ENCODE data around the gene SYCP2.

SYCP2 gene

GRCh38 chr20:59940129-59940955, 6.9 kb upstream of the SYCP2 start, which contains the start of the genes FAM217B and PPP1R3D:
Gene FAM217B, plus strand, starts transcription at chr20:59940389. Its CDS starts 3,555 bp downstream, at chr20:59943944.
Gene PPP1R3D, minus strand, starts transcription at chr20:59940305. Its CDS starts 374 bp downstream, at chr20:59939931.
- peak; percentile 84 for DNase-seq

GRCh38 chr20:59939879-59940128, 6.4 kb upstream of the SYCP2 start:
- DNase-seq = no peak

GRCh38 chr20:59939052-59939878, 5.8 kb upstream of the SYCP2 start:
- no peak for DNase-seq

- no peak for DNase-seq
Observed at GRCh38 chr20:59938696-59939051, 5.2 kb upstream of the SYCP2 start.

- DNase-seq = no peak
Observed at GRCh38 chr20:59938221-59938620, 4.8 kb upstream of the SYCP2 start.

- no peak for DNase-seq
Observed at GRCh38 chr20:59937150-59937549, 3.7 kb upstream of the SYCP2 start.

GRCh38 chr20:59936409-59936808, 3.0 kb upstream of the SYCP2 start:
- no peak for DNase-seq

- DNase-seq = no peak
Observed at GRCh38 chr20:59935457-59936185, 2.2 kb upstream of the SYCP2 start.

GRCh38 chr20:59933849-59934585, 580 bp upstream of the SYCP2 start:
- peak; percentile 73 for DNase-seq

GRCh38 chr20:59932616-59933295, 681 bp downstream of the SYCP2 start:
- no peak for DNase-seq

GRCh38 chr20:59931511-59932312, 1.7 kb downstream of the SYCP2 start:
- DNase-seq = no peak

- DNase-seq = no peak
Observed at GRCh38 chr20:59925899-59926298, 7.5 kb downstream of the SYCP2 start.

GRCh38 chr20:59925359-59925758, 8.1 kb downstream of the SYCP2 start:
- no peak for DNase-seq

- no peak for DNase-seq
Observed at GRCh38 chr20:59923514-59923913, 9.9 kb downstream of the SYCP2 start.

- DNase-seq = no peak
Observed at GRCh38 chr20:59920944-59921343, 12.5 kb downstream of the SYCP2 start.

- DNase-seq = no peak
Observed at GRCh38 chr20:59912609-59913008, 20.8 kb downstream of the SYCP2 start.

GRCh38 chr20:59911041-59911440, 22.4 kb downstream of the SYCP2 start:
- no peak for DNase-seq

GRCh38 chr20:59908855-59909254, 24.6 kb downstream of the SYCP2 start:
- no peak for DNase-seq

GRCh38 chr20:59903621-59904020, 29.8 kb downstream of the SYCP2 start:
- no peak for DNase-seq

GRCh38 chr20:59902470-59902869, 31.0 kb downstream of the SYCP2 start:
- no peak for DNase-seq

- no peak for DNase-seq
Observed at GRCh38 chr20:59895908-59896307, 37.5 kb downstream of the SYCP2 start.
